HepG2 (cell line): ENCODE measurements around the gene THOC6. TPM values are rescaled to one million over a fixed set of nuclear protein-coding genes. Genes with fewer than 3 reads are reported as not detected.

Source experiments
- ARID2 ChIP-seq: sonication (generic); formaldehyde crosslinking; IDR thresholded peaks from 2 replicates; pipeline ENCODE4 v1.8.1; 2022; ENCODE audit warnings: mild to moderate bottlenecking, missing genetic modification reagents, borderline replicate concordance
- EHMT2 ChIP-seq: fragments of 200-600 bp; sonication (generic); IDR thresholded peaks from 2 replicates; pipeline ENCODE4 v1.7.0; 2017; ENCODE audit warnings: antibody characterized with exemption, low read depth, low read length, borderline replicate concordance
- GTF2F1 ChIP-seq: fragments of 150-350 bp; IDR thresholded peaks from 2 replicates; pipeline ENCODE4 v1.6.1; 2014; ENCODE audit warnings: low read length
- HDAC2 ChIP-seq: sonication (generic); formaldehyde crosslinking; IDR thresholded peaks from 2 replicates; pipeline ENCODE4 v1.4.0; 2020; ENCODE audit warnings: missing genetic modification reagents
- KLF12 ChIP-seq: sonication (generic); formaldehyde crosslinking; IDR thresholded peaks from 2 replicates; pipeline ENCODE4 v1.4.0; 2020; ENCODE audit warnings: missing genetic modification reagents, borderline replicate concordance
- NCOR1 ChIP-seq: fragments of 200-600 bp; sonication (generic); IDR thresholded peaks from 2 replicates; pipeline ENCODE4 v1.7.0; 2017; ENCODE audit warnings: antibody characterized with exemption, low read length, borderline replicate concordance
- NR2F6 ChIP-seq, 2 experiments: IDR thresholded peaks; 2 replicates each; pipeline ENCODE4 v1.6.1; 2016; ENCODE audit warnings: antibody characterized with exemption in 1 of 2, mild to moderate bottlenecking in 1 of 2
- POLR2AphosphoS5 ChIP-seq: IDR thresholded peaks from 2 replicates; pipeline ENCODE4 v1.6.1; 2012; ENCODE audit warnings: low read depth, low read length
- THAP11 ChIP-seq: IDR thresholded peaks from 2 replicates; pipeline ENCODE4 v1.6.1; 2016; ENCODE audit warnings: missing biosample characterization, missing genetic modification reagents
- U2AF1 ChIP-seq: fragments of 200-400 bp; formaldehyde crosslinking; optimal IDR thresholded peaks from 2 replicates; pipeline ENCODE3; 2017; ENCODE audit warnings: mild to moderate bottlenecking, low read depth, low read length
- XRCC5 ChIP-seq: fragments of 200-400 bp; formaldehyde crosslinking; optimal IDR thresholded peaks from 2 replicates; pipeline ENCODE3; 2017; ENCODE audit warnings: mild to moderate bottlenecking, low read length
- YEATS4 ChIP-seq: sonication (generic); formaldehyde crosslinking; IDR thresholded peaks from 2 replicates; pipeline ENCODE4 v1.4.0; 2020; ENCODE audit warnings: missing genetic modification reagents, borderline replicate concordance
- ZFY ChIP-seq: sonication (generic); formaldehyde crosslinking; IDR thresholded peaks from 2 replicates; pipeline ENCODE4 v1.4.0; 2020; ENCODE audit warnings: missing genetic modification reagents
- ZNF10 ChIP-seq: sonication (generic); formaldehyde crosslinking; IDR thresholded peaks from 2 replicates; pipeline ENCODE4 v1.4.0; 2020; ENCODE audit warnings: mild to moderate bottlenecking, low read depth, missing genetic modification reagents, borderline replicate concordance
- ZNF607 ChIP-seq: sonication (generic); formaldehyde crosslinking; IDR thresholded peaks from 2 replicates; pipeline ENCODE4 v1.5.1; 2020; ENCODE audit warnings: missing genetic modification reagents, mild to moderate bottlenecking, borderline replicate concordance
- polyA plus RNA-seq, 8 experiments: library from polyadenylated mRNA; depleted of rRNA in 3 of 8; stranded (reverse) in 7 of 8; unstranded in 1 of 8; fragments of >200 nt; fragmentation: Illumina TruSeq in 4 of 8; extraction: Trizol in 4 of 8; gene quantifications; 2 replicates each; pipeline versions ENCODE4 v1.2.1 to v1.2.3, GENCODE V29; 2011 to 2016; ENCODE audit warnings: low read depth in 4 of 8, missing spikeins in 1 of 8, mixed read lengths in 1 of 8; ENCODE audit not compliant: insufficient read depth in 1 of 8
- total RNA-seq, 5 experiments: library from RNA; depleted of rRNA; stranded (reverse); fragments of >200 nt; fragmentation: Illumina TruSeq; extraction: Trizol; gene quantifications; 2 replicates each; pipeline ENCODE4 v1.2.3, GENCODE V29; 2016; ENCODE audit warnings: low read depth in 1 of 5
- TF ChIP-seq, protein P1 (sequence below): sonication (generic); formaldehyde crosslinking; IDR thresholded peaks from 2 replicates; pipeline ENCODE4 v1.5.0; 2020; ENCODE audit warnings: mild to moderate bottlenecking, missing genetic modification reagents, moderate library complexity
- TF ChIP-seq, protein P2 (sequence below): IDR thresholded peaks from 2 replicates; pipeline ENCODE4 v1.6.1; 2012; ENCODE audit warnings: inconsistent platforms
- TF ChIP-seq, protein P3 (sequence below): sonication (generic); formaldehyde crosslinking; IDR thresholded peaks from 2 replicates; pipeline ENCODE4 v1.4.0; 2020; ENCODE audit warnings: missing genetic modification reagents
- TF ChIP-seq, protein P4 (sequence below): IDR thresholded peaks from 2 replicates; pipeline ENCODE4 v1.6.1; 2016; ENCODE audit warnings: missing compliant biosample characterization, missing genetic modification reagents, borderline replicate concordance
- TF ChIP-seq, protein P5 (sequence below): sonication (generic); formaldehyde crosslinking; IDR thresholded peaks from 2 replicates; pipeline ENCODE4 v1.4.0; 2020; ENCODE audit warnings: missing genetic modification reagents

The THOC6 gene
- total and polyA plus RNA-seq, 2 of the 13 experiments (the other 11 are each of a cell fraction or from before 2014, with no cell fraction given): 32.1 to 37.0 TPM

DNA sequence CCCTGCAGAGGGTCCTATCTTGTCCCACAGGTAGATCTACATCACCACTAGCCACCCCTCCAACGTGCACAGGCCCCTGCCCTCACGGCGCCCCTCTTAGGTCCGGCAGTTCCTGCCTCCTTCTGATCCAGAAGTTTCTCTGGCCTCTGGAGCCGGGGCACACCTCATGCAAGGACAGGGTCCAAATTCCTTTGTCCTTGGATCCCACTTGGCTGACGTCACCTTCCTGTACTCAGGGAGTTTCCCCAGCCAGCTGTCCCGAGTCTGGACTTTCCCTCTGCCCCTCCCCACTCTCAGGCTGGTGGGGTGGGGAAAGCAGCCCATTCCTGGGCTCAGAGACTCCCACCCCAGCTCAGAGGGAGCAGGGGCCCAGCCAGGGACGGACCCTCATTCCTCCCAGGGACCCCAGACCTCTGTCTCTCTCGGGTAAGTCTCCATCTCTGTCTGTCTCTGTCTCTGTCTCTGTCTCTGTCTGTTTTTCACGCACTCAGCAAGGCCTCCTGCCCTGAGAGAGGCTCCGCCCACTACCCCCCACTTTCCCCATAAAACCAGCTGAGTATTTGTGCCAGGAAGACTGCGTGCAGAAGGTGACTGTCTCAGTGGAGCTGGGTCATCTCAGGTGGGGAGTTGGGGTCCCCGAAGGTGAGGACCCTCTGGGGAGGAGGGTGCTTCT is 41.4 kb downstream of the THOC6 start, which contains the start of gene IL32 (continued):
- TF ChIP-seq, protein P1, sequence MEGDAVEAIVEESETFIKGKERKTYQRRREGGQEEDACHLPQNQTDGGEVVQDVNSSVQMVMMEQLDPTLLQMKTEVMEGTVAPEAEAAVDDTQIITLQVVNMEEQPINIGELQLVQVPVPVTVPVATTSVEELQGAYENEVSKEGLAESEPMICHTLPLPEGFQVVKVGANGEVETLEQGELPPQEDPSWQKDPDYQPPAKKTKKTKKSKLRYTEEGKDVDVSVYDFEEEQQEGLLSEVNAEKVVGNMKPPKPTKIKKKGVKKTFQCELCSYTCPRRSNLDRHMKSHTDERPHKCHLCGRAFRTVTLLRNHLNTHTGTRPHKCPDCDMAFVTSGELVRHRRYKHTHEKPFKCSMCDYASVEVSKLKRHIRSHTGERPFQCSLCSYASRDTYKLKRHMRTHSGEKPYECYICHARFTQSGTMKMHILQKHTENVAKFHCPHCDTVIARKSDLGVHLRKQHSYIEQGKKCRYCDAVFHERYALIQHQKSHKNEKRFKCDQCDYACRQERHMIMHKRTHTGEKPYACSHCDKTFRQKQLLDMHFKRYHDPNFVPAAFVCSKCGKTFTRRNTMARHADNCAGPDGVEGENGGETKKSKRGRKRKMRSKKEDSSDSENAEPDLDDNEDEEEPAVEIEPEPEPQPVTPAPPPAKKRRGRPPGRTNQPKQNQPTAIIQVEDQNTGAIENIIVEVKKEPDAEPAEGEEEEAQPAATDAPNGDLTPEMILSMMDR (CRISPR knock-in tag): 0 out of 2 replicates have a peak, but pooled peaks have one; percentile 8
- TF ChIP-seq ZFY (CRISPR knock-in tag) (peak; percentile 57; the same call in 1 of the 2 replicates), EHMT2 (no peak), POLR2AphosphoS5 (peak; percentile 72), ARID2 (no peak), U2AF1 (no peak), YEATS4 (peak; percentile 57), ZNF10 (CRISPR knock-in tag) (no peak), XRCC5 (peak; percentile 48), KLF12 (CRISPR knock-in tag) (no peak), GTF2F1 (no peak), NCOR1 (peak; percentile 84), HDAC2 (CRISPR knock-in tag) (peak; percentile 67), ZNF607 (CRISPR knock-in tag) (peak; percentile 96; the same call in 1 of the 2 replicates), THAP11 (CRISPR knock-in tag) (peak; percentile 35; the same call in 1 of the 2 replicates), NR2F6 (IDR thresholded peaks at IDR 0.05) (peak; percentile 37; the same call in 1 of the 2 replicates), NR2F6 (CRISPR knock-in tag; IDR thresholded peaks at IDR 0.05) (peak; percentile 74)
- TF ChIP-seq, protein P2, sequence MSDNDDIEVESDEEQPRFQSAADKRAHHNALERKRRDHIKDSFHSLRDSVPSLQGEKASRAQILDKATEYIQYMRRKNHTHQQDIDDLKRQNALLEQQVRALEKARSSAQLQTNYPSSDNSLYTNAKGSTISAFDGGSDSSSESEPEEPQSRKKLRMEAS: peak; percentile 82
- TF ChIP-seq, protein P3, sequence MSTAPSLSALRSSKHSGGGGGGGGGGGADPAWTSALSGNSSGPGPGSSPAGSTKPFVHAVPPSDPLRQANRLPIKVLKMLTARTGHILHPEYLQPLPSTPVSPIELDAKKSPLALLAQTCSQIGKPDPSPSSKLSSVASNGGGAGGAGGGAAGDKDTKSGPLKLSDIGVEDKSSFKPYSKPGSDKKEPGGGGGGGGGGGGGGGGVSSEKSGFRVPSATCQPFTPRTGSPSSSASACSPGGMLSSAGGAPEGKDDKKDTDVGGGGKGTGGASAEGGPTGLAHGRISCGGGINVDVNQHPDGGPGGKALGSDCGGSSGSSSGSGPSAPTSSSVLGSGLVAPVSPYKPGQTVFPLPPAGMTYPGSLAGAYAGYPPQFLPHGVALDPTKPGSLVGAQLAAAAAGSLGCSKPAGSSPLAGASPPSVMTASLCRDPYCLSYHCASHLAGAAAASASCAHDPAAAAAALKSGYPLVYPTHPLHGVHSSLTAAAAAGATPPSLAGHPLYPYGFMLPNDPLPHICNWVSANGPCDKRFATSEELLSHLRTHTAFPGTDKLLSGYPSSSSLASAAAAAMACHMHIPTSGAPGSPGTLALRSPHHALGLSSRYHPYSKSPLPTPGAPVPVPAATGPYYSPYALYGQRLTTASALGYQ (CRISPR knock-in tag): no peak
- TF ChIP-seq, protein P4, sequence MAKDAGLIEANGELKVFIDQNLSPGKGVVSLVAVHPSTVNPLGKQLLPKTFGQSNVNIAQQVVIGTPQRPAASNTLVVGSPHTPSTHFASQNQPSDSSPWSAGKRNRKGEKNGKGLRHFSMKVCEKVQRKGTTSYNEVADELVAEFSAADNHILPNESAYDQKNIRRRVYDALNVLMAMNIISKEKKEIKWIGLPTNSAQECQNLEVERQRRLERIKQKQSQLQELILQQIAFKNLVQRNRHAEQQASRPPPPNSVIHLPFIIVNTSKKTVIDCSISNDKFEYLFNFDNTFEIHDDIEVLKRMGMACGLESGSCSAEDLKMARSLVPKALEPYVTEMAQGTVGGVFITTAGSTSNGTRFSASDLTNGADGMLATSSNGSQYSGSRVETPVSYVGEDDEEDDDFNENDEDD: peak; percentile 70; the same call in 1 of the 2 replicates
- TF ChIP-seq, protein P5, sequence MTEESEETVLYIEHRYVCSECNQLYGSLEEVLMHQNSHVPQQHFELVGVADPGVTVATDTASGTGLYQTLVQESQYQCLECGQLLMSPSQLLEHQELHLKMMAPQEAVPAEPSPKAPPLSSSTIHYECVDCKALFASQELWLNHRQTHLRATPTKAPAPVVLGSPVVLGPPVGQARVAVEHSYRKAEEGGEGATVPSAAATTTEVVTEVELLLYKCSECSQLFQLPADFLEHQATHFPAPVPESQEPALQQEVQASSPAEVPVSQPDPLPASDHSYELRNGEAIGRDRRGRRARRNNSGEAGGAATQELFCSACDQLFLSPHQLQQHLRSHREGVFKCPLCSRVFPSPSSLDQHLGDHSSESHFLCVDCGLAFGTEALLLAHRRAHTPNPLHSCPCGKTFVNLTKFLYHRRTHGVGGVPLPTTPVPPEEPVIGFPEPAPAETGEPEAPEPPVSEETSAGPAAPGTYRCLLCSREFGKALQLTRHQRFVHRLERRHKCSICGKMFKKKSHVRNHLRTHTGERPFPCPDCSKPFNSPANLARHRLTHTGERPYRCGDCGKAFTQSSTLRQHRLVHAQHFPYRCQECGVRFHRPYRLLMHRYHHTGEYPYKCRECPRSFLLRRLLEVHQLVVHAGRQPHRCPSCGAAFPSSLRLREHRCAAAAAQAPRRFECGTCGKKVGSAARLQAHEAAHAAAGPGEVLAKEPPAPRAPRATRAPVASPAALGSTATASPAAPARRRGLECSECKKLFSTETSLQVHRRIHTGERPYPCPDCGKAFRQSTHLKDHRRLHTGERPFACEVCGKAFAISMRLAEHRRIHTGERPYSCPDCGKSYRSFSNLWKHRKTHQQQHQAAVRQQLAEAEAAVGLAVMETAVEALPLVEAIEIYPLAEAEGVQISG (CRISPR knock-in tag): 0 out of 2 replicates have a peak, but pooled peaks have one; percentile 49
